ENCODE results near the gene VPS29. TPM values are rescaled to one million over a fixed set of nuclear protein-coding genes. Genes with fewer than 3 reads are reported as not detected.

The VPS29 gene
- total and polyA plus RNA-seq, 2 donors (not counting 1 experiment from before 2014, with no cell fraction given): 115 to 118 TPM

GRCh38 chr12:110533607-110534006 lies 31.7 kb upstream of the VPS29 start:
- Mint-ChIP-seq H3K27me3 (no peaks in the 10 kb centered on the region), H3K4me1 (peaks cover 20% of the 10 kb centered on the region), H3K4me3 (no peak overlapping the region), H3K27ac (no peak overlapping the region), H3K9me3 (ENCODE audit: insufficient read depth) (no peaks in the 10 kb centered on the region)
- ATAC-seq (ENCODE audit: low read depth): no peak
- peaks cover 4 to 46% of the 10 kb centered on the region in 2 experiments for H3K36me3 ChIP-seq (replicated peaks in 1 of 2; ENCODE audit: control extremely low read depth in 1 of 2, control insufficient read depth in 1 of 2, extremely low read depth in 1 of 2, insufficient read depth in 2 of 2, low read length in 1 of 2)
- DNase-seq: no peak
- H3K4me3 ChIP-seq (ENCODE audit: control extremely low read depth in 1 of 5, extremely low read depth in 1 of 5, insufficient read depth in 1 of 5, low read depth in 2 of 5, low read length in 4 of 5): no peak overlapping the region
- intact Hi-C loops (cut with micrococcal nuclease): no loop called here
- peaks cover 16% of the 10 kb centered on the region for H3K79me2 ChIP-seq (ENCODE audit: control insufficient read depth, insufficient read depth, low read length)
- no peaks in the 10 kb centered on the region for H3K27me3 ChIP-seq (replicated peaks in 1 of 4; ENCODE audit: control extremely low read depth in 1 of 4, control insufficient read depth in 3 of 4, insufficient read depth in 4 of 4, low read length in 3 of 4)
- peaks cover 6% of the 10 kb centered on the region for H4K20me1 ChIP-seq (ENCODE audit: control insufficient read depth, insufficient read depth, low read length, poor library complexity, severe bottlenecking)
- no peaks in the 10 kb centered on the region for H3K9me3 ChIP-seq (ENCODE audit: control extremely low read depth in 1 of 3, control insufficient read depth in 2 of 3, insufficient read depth in 1 of 3, low read length in 2 of 3)
- H3K27ac ChIP-seq (ENCODE audit: low read length in 2 of 2): no peak overlapping the region
- H3K4me1 ChIP-seq (ENCODE audit: control insufficient read depth in 2 of 2, insufficient read depth in 2 of 2, low read length in 2 of 2): peaks cover 0 to 3% of the 10 kb centered on the region in 2 donors
- POLR2A ChIA-PET: interaction anchor here (0.6 kb wide), 1 partner anchor 95 kb away, joined by 4 read pairs; no protein-coding TSS in a partner anchor
- CTCF ChIA-PET: interaction anchor here (0.9 to 4.4 kb wide), 9 partner anchors 10 to 86 kb away, joined by 3 to 22 read pairs (median 4); partner anchors contain the start of gene ARPC3
- WGBS (ENCODE audit: insufficient coverage): no CpG with 5 or more reads among the region's 6 CpGs
- no peak for TF ChIP-seq EZH2 (IDR thresholded peaks at IDR 0.05; ENCODE audit: borderline replicate concordance, insufficient read depth, low read depth, low read length, poor library complexity, severe bottlenecking)
- no peak for TF ChIP-seq CTCF (IDR thresholded peaks at IDR 0.05)
- no peak overlapping the region for H3K9ac ChIP-seq (ENCODE audit: low read length)
- H3K4me2 ChIP-seq (replicated peaks; ENCODE audit: low read depth, low read length, poor library complexity, severe bottlenecking): no peak overlapping the region
- no peak overlapping the region for H2AFZ ChIP-seq (ENCODE audit: insufficient read depth, low read depth, low read length, poor library complexity, severe bottlenecking)

- Histone ChIP-seq H4K20me1 (ENCODE audit: control insufficient read depth, insufficient read depth, low read length, poor library complexity, severe bottlenecking) (peaks cover 6% of the 10 kb centered on the region), H3K4me3 (ENCODE audit: control extremely low read depth in 1 of 5, extremely low read depth in 1 of 5, insufficient read depth in 1 of 5, low read depth in 2 of 5, low read length in 4 of 5) (no peak overlapping the region), H3K79me2 (ENCODE audit: control insufficient read depth, insufficient read depth, low read length) (peaks cover 10% of the 10 kb centered on the region), H3K4me2 (replicated peaks; ENCODE audit: low read depth, low read length, poor library complexity, severe bottlenecking) (no peak overlapping the region), H3K27ac (ENCODE audit: low read length in 2 of 2) (no peak overlapping the region), H3K27me3 (replicated peaks in 1 of 4; ENCODE audit: control extremely low read depth in 1 of 4, control insufficient read depth in 3 of 4, insufficient read depth in 4 of 4, low read length in 3 of 4) (no peaks in the 10 kb centered on the region), H3K9ac (ENCODE audit: low read length) (no peak overlapping the region), H3K36me3 (replicated peaks in 1 of 2; ENCODE audit: control extremely low read depth in 1 of 2, control insufficient read depth in 1 of 2, extremely low read depth in 1 of 2, insufficient read depth in 2 of 2, low read length in 1 of 2) (peaks cover 4 to 36% of the 10 kb centered on the region in 2 experiments), H2AFZ (ENCODE audit: insufficient read depth, low read depth, low read length, poor library complexity, severe bottlenecking) (no peak overlapping the region), H3K4me1 (ENCODE audit: control insufficient read depth in 2 of 2, insufficient read depth in 2 of 2, low read length in 2 of 2) (peaks cover 0 to 3% of the 10 kb centered on the region in 2 donors), H3K9me3 (ENCODE audit: control extremely low read depth in 1 of 3, control insufficient read depth in 2 of 3, insufficient read depth in 1 of 3, low read length in 2 of 3) (no peaks in the 10 kb centered on the region)
- DNase-seq (no peak), ATAC-seq (ENCODE audit: low read depth) (no peak)
- H3K4me1 Mint-ChIP-seq: peaks cover 20% of the 10 kb centered on the region
- ChIA-PET POLR2A (no interaction called here), CTCF (interaction anchor here (0.9 to 4.4 kb wide), 9 partner anchors 11 to 82 kb away, joined by 3 to 22 read pairs (median 4); partner anchors contain the start of gene ARPC3)
- WGBS (ENCODE audit: insufficient coverage): no CpG with 5 or more reads among the region's 3 CpGs
- intact Hi-C loops (cut with micrococcal nuclease): no loop called here
- H3K27ac Mint-ChIP-seq: no peak overlapping the region
- H3K4me3 Mint-ChIP-seq: no peak overlapping the region
- no peak for TF ChIP-seq EZH2 (IDR thresholded peaks at IDR 0.05; ENCODE audit: borderline replicate concordance, insufficient read depth, low read depth, low read length, poor library complexity, severe bottlenecking)
- no peak for TF ChIP-seq CTCF (IDR thresholded peaks at IDR 0.05)
- H3K27me3 Mint-ChIP-seq: no peaks in the 10 kb centered on the region
- H3K9me3 Mint-ChIP-seq (ENCODE audit: insufficient read depth): no peaks in the 10 kb centered on the region
These were observed 30.7 kb upstream of the VPS29 start for GRCh38 chr12:110532644-110533043.

All from B cell (primary cell).